ENCODE measurements around the gene RBMX.

RBMX gene

DNA sequence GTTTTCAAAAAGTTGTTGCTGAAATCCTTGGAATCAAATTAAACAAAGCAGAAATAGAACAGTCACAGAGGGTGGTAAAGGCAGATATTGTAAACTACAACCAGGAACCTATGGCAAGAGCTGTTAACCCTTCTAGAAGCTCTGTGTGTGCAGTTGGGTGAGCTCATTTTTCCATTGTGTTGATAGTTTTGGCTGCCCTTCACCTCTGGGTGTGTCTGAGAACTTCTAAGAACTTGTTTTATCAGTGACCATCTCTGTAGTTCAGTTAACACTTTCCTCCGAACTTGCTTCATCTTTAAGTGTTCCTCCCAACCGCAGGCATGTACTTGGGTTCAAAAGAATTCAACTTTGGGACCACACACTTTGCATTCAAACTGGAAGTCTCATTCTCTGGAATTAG, 32.7 kb downstream of the RBMX start:
- ChIA-PET CTCF (no interaction called here), POLR2A (ENCODE audit: low non-redundant PET) (no interaction called here)

DNA sequence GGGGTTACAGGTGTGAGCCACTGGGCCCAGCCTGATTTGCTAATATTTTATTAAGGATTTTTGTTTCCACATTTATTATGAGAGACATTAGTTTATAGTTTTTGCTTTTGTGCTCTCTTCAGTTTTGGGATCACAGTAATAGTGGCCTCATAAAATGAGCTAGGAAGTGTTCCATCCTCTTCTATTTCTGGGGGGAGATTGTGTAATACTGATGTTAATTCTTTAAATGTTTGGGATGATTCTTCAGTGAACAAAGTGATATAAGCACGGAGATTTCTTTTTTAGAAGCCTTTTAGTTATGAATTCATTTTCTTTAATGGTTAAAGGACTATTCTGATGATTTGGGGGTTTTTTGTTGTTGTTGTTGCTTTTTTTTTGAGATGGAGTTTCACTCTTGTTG, 41.3 kb downstream of the RBMX start:
- DNase-seq (ENCODE audit: low spot score) = no peak
- TF ChIP-seq, protein P1, sequence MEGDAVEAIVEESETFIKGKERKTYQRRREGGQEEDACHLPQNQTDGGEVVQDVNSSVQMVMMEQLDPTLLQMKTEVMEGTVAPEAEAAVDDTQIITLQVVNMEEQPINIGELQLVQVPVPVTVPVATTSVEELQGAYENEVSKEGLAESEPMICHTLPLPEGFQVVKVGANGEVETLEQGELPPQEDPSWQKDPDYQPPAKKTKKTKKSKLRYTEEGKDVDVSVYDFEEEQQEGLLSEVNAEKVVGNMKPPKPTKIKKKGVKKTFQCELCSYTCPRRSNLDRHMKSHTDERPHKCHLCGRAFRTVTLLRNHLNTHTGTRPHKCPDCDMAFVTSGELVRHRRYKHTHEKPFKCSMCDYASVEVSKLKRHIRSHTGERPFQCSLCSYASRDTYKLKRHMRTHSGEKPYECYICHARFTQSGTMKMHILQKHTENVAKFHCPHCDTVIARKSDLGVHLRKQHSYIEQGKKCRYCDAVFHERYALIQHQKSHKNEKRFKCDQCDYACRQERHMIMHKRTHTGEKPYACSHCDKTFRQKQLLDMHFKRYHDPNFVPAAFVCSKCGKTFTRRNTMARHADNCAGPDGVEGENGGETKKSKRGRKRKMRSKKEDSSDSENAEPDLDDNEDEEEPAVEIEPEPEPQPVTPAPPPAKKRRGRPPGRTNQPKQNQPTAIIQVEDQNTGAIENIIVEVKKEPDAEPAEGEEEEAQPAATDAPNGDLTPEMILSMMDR (conservative IDR thresholded peaks at IDR 0.05; ENCODE audit: low read depth) = no peak
- ChIA-PET CTCF (no interaction called here), POLR2A (ENCODE audit: low non-redundant PET) (no interaction called here)
- H3K27ac ChIP-seq = no peak overlapping the region

More for the DNA sequence above, 32.7 kb downstream of the RBMX start:
- no peak overlapping the region for H3K27ac ChIP-seq
- TF ChIP-seq, protein P1 (conservative IDR thresholded peaks at IDR 0.05; ENCODE audit: low read depth) = no peak
- no peak for DNase-seq (ENCODE audit: low spot score)

DNA sequence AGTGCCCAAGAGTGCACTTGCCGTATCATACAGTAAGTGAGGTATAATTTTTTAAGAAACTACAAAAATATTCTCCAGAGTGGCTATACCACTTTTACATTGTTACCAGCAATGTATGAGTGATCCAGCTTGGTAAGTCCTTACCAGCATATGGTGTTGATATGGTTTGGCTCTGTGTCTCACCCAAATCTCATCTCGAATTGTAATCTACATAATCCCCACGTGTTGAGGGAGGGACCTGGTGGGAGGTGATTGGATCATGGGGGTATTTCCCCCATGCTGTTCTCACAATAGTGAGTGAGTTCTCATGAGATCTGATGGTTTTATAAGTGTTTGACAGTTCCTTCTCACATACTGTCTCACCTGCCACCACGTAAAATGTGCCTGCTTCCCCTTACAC, 44.8 kb downstream of the RBMX start:
- DNase-seq (ENCODE audit: low spot score) = no peak
- TF ChIP-seq, protein P1 (conservative IDR thresholded peaks at IDR 0.05; ENCODE audit: low read depth) = no peak
- ChIA-PET CTCF (interaction anchor here (0.5 kb wide), 1 partner anchor 70 kb away, joined by 4 read pairs; no protein-coding TSS in a partner anchor), POLR2A (ENCODE audit: low non-redundant PET) (no interaction called here)
- no peak overlapping the region for H3K27ac ChIP-seq

GRCh38 chrX:136829413-136829812, 51.1 kb downstream of the RBMX start:
- TF ChIP-seq, protein P1 (conservative IDR thresholded peaks at IDR 0.05; ENCODE audit: low read depth) = no peak
- no peak overlapping the region for H3K27ac ChIP-seq
- POLR2A ChIA-PET (ENCODE audit: low non-redundant PET) = no interaction called here
- DNase-seq (ENCODE audit: low spot score) = no peak
- CTCF ChIA-PET = interaction anchor here (0.6 kb wide), 2 partner anchors 82 to 90 kb away, joined by 3 to 4 read pairs; no protein-coding TSS in a partner anchor

- TF ChIP-seq, protein P1 (conservative IDR thresholded peaks at IDR 0.05; ENCODE audit: low read depth) = no peak
- DNase-seq (ENCODE audit: low spot score) = no peak
- CTCF ChIA-PET = interaction anchor here (0.6 kb wide), 1 partner anchor 89 kb away, joined by 4 read pairs; no protein-coding TSS in a partner anchor
- no peak overlapping the region for H3K27ac ChIP-seq
- POLR2A ChIA-PET (ENCODE audit: low non-redundant PET) = no interaction called here
Measured at GRCh38 chrX:136828830-136829229, 51.7 kb downstream of the RBMX start.

DNA sequence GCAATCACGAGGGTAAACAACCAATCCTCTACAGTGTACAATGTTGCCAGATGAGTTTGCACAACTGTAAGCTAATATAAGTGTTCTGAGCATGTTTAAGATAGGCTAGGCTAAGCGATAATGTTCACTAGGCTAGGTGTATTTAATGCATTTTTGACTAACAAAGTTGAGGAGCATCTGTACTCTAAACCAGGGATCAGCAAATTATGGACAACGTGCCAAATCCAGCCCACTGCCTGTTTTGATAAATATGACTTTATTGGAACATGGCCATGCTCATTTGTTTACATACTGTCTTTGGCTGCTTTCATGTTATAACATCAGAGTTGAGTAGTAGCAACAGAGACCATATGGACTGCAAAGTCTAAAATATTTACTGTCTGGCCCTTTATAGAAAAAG, 53.5 kb downstream of the RBMX start:
- ChIA-PET POLR2A (ENCODE audit: low non-redundant PET) (no interaction called here), CTCF (interaction anchor here (0.6 kb wide), 1 partner anchor 33 kb away, joined by 3 read pairs; no protein-coding TSS in a partner anchor)
- TF ChIP-seq, protein P1 (conservative IDR thresholded peaks at IDR 0.05; ENCODE audit: low read depth) = no peak
- H3K27ac ChIP-seq = no peak overlapping the region
- DNase-seq (ENCODE audit: low spot score) = no peak

All from RWPE1 (cell line).